Upper lobe of left lung (tissue), 6 donors: ENCODE measurements around the gene CPNE5. TPM values are rescaled to one million over a fixed set of nuclear protein-coding genes. Genes with fewer than 3 reads are reported as not detected.

Experiments used
- ATAC-seq, 2 donors: fragments of 200-7000 bp; cut with Tn5 transposase; one replicate each; pipeline ENCODE4 v1.9.1; 2022; ENCODE audit warnings: mild to moderate bottlenecking in 2 of 2, moderate library complexity in 2 of 2; ENCODE audit not compliant: low FRiP score in 2 of 2
- DNase-seq, 2 donors: peaks; one replicate each; pipeline ENCODE4 v3.0.0-alpha.2; 2019 to 2020
- H3K27ac ChIP-seq, 4 donors: fragments of 200-600 bp; sonication (generic); one replicate each; pipeline ENCODE4 v1.5.1; 2016 to 2019
- H3K27me3 ChIP-seq, 4 donors: fragments of 200-600 bp; sonication (generic); one replicate each; pipeline ENCODE4 v1.5.1; 2017 to 2019
- H3K36me3 ChIP-seq, 4 donors: fragments of 200-600 bp; sonication (generic); one replicate each; pipeline ENCODE4 v1.5.1; 2016 to 2019
- H3K4me1 ChIP-seq, 4 donors: fragments of 200-600 bp; sonication (generic); one replicate each; pipeline ENCODE4 v1.5.1; 2018 to 2019
- H3K4me3 ChIP-seq, 4 donors: fragments of 200-600 bp; sonication (generic); one replicate each; pipeline ENCODE4 v1.5.1; 2017 to 2019; ENCODE audit warnings: mild to moderate bottlenecking in 2 of 4, moderate library complexity in 1 of 4
- H3K9me3 ChIP-seq, 4 donors: fragments of 200-600 bp; sonication (generic); one replicate each; pipeline ENCODE4 v1.5.1; 2018 to 2019
- CTCF ChIP-seq, 6 experiments: fragments of 450-650 bp in 4 of 6; fragments of 200-600 bp in 2 of 6; sonication (generic) in 2 of 6; IDR thresholded peaks; one replicate each; pipeline ENCODE4 v1.5.1; 2016 to 2019; ENCODE audit warnings: antibody characterized with exemption in 6 of 6
- EP300 ChIP-seq, 4 donors: sonication (generic); formaldehyde crosslinking; IDR thresholded peaks; one replicate each; pipeline ENCODE4 v1.5.1; 2017; ENCODE audit warnings: antibody characterized with exemption in 4 of 4, control low read depth in 2 of 4
- POLR2A ChIP-seq, 4 donors: fragments of 450-650 bp; IDR thresholded peaks; one replicate each; pipeline ENCODE4 v1.5.1; 2016 to 2017; ENCODE audit warnings: antibody characterized with exemption in 4 of 4, mild to moderate bottlenecking in 2 of 4
- POLR2AphosphoS5 ChIP-seq, 2 donors: sonication (generic); formaldehyde crosslinking; IDR thresholded peaks; one replicate each; pipeline ENCODE4 v1.5.1; 2017; ENCODE audit warnings: antibody characterized with exemption in 2 of 2
- WGBS, 2 donors: methylation state at CpG; one replicate each; pipeline ENCODE4 v1.1.5; 2017 to 2018; 5-methylcytosine and 5-hydroxymethylcytosine counted together
- total RNA-seq, 6 donors: library from RNA; depleted of rRNA in 4 of 6; stranded (reverse); fragments of >200 nt in 4 of 6; gene quantifications; one replicate each; pipeline versions ENCODE4 v1.1.0 to v1.2.1, GENCODE V29; 2016 to 2021
- donor health status: DM: no; HTN: no; CAD: no; lungs with moderate emphysema.
- donor health status: DM: no; HTN: yes; CAD: no; lungs with severe emphysema.

The CPNE5 gene
- total RNA-seq, 6 donors from 2014 or later, result 0.89 to 5.4 (median 2.5) TPM

DNA sequence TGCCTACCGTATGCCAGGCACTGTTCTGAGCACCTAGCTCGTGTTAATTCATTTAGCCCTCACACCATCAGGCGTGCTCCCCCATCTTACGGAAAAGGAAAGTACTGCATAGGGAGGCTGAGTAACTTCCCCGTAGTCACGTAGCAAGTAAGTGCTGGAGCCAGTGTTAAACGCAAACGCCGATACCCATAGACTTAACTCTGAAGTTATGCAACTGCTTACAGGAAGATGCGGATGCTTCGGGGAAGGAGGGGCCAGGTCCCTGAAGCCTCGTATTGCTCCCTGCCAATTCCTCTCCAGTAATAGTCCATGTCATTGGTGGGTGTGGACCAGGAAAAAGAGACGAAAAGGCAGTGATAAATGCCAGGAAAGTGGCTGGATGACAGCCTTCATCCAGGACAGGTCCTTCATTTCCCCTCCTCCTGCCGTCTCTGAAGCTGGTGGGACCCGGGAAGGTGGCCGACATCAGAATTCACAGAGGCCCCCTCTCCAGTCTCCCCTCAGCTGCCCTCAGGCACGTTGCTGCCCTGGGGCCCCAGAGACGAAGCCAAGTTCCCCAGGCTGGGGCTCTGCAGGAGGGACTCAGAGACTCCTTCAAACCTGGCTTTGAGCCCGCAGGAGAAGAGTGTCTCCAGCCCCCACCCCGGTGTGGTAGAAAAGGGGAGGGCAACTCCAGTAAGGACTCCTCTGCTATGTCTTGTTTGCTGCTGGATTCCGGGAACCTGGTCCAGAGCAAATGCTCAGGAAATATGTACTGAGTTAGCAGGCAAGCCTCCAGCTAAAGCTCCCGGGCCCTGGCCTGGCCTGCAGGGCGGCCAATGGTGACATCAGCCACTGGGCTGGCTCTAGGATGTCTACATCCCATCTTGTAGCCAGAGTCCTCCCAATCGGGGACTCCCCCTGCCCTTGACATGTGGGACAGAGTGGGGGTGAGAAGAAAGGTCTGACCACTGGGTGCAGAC, 103.9 kb downstream of the CPNE5 start:
- H3K4me3 ChIP-seq, result peak overlapping the region in 2 of 4 donors; percentile 21 to 30
- 0 to 11% methylated on average over 18 to 24 of the region's 24 CpGs for WGBS, 2 donors

DNA sequence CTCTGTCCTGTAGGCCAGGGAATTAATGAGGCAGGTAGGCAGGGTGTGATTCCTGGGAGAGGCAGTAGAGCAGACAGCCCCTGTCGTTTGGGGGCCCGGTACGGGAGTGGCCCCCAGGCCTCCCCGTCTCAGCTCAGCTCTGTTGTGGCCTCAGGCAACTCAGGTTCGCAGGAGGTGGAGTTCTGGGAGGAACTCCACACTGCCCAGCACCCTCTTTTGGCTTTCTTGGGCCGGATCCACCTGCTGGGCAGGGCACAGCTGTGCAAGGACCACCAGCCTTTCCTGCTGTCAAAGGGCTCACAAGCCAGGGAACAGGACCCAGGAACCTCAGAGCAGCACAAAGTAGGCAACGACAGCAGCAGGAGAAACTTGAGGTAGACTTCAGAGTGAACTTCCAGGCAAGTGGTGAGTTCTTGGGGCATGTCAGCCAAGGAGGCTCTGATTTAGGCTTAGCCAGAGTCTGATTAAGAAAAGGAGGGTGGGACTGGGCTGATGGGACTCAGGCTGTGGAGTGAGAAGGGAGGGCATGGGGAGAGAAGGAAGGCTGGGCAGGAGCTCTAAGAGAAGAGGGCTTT, 104.7 kb downstream of the CPNE5 start:
- no peak for DNase-seq
- no peaks in the 10 kb centered on the region for H3K36me3 ChIP-seq
- peaks cover 16 to 24% (median 20%) of the 10 kb centered on the region in 4 donors for H3K4me1 ChIP-seq
- H3K4me3 ChIP-seq, result peak overlapping the region in 2 of 4 donors; percentile 21 to 30
- peak overlapping the region in 3 of 4 donors; percentile 52 to 91 (median 72) for H3K27ac ChIP-seq
- TF ChIP-seq POLR2A (IDR thresholded peaks at IDR 0.05), result no peak
- no peak for TF ChIP-seq POLR2AphosphoS5 (IDR thresholded peaks at IDR 0.05)
- TF ChIP-seq EP300 (IDR thresholded peaks at IDR 0.05), result no peak
- no peak for TF ChIP-seq CTCF (IDR thresholded peaks at IDR 0.05)
- peak in 1 of 2 donors; percentile 12 for ATAC-seq
- no peaks in the 10 kb centered on the region for H3K9me3 ChIP-seq
- H3K27me3 ChIP-seq, result no peaks in the 10 kb centered on the region
- 88 to 89% methylated on average over 1 to 7 of the region's 7 CpGs for WGBS, 2 donors

More for the DNA sequence above, 103.9 kb downstream of the CPNE5 start:
- peaks cover 16 to 24% (median 20%) of the 10 kb centered on the region in 4 donors for H3K4me1 ChIP-seq
- ATAC-seq (peak; percentile 80 to 93), DNase-seq (peak; percentile 84 to 86)
- peak overlapping the region; percentile 33 to 91 (median 62) for H3K27ac ChIP-seq
- peak in 3 of 6 experiments; percentile 27 to 60 (median 29) for TF ChIP-seq CTCF (IDR thresholded peaks at IDR 0.05)
- TF ChIP-seq POLR2AphosphoS5 (IDR thresholded peaks at IDR 0.05), result peak; percentile 34 to 97
- TF ChIP-seq POLR2A (IDR thresholded peaks at IDR 0.05), result no peak
- peak; percentile 69 to 94 (median 74) for TF ChIP-seq EP300 (IDR thresholded peaks at IDR 0.05)
- no peaks in the 10 kb centered on the region for H3K36me3 ChIP-seq
- no peaks in the 10 kb centered on the region for H3K27me3 ChIP-seq
- no peaks in the 10 kb centered on the region for H3K9me3 ChIP-seq

GRCh38 chr6:36733300-36733699, 105.9 kb downstream of the CPNE5 start:
- Histone ChIP-seq H3K27ac (no peak overlapping the region), H3K9me3 (no peaks in the 10 kb centered on the region), H3K36me3 (no peaks in the 10 kb centered on the region), H3K4me1 (peaks cover 20 to 27% (median 20%) of the 10 kb centered on the region in 4 donors), H3K27me3 (no peaks in the 10 kb centered on the region), H3K4me3 (no peak overlapping the region)
- WGBS, 2 donors, result 81 to 90% methylated on average over 5 of the region's 5 CpGs
- no peak for TF ChIP-seq EP300 (IDR thresholded peaks at IDR 0.05)
- TF ChIP-seq CTCF (IDR thresholded peaks at IDR 0.05), result no peak
- TF ChIP-seq POLR2A (IDR thresholded peaks at IDR 0.05), result no peak
- TF ChIP-seq POLR2AphosphoS5 (IDR thresholded peaks at IDR 0.05), result no peak
- no peak for ATAC-seq
- DNase-seq, result no peak

DNA sequence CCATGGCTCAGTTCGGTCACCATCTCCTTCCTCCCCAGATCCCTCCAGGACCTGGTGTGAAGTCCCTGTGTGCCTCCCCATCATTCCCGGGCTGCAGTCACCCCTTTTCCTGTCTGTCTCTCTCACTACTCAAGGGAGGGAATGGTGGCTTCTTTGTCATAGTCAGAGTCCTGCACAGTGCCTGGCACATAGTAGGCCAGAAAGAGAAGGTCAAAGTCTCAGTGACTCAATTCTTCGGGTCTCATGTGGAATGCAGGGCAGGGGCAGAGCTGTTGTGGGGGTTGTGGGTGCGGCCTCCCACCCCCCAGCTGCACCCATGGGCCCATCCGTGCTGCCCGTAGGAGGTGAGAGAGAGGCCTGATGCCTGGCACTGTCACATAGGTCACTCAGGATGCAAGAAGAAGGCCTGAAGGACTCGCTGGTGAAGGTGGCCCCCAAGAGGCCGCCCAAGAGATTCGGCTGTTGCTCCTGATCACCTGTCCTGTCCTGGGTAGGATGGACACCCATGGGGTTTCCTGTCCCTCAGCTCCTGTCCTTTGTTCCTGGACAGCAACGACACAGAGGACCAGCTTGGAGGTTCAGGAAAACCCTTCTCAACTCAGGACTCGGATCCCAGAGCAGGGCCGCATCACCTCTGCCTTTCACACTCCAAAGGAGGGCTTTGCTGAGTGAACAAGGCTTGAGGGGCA, 107.5 kb downstream of the CPNE5 start:
- no peak for DNase-seq
- Histone ChIP-seq H3K4me1 (peaks cover 20 to 27% (median 23%) of the 10 kb centered on the region in 4 donors), H3K9me3 (no peaks in the 10 kb centered on the region), H3K27ac (no peak overlapping the region), H3K36me3 (no peaks in the 10 kb centered on the region), H3K27me3 (no peaks in the 10 kb centered on the region), H3K4me3 (no peak overlapping the region)
- TF ChIP-seq CTCF (IDR thresholded peaks at IDR 0.05) (no peak), EP300 (IDR thresholded peaks at IDR 0.05) (no peak), POLR2A (IDR thresholded peaks at IDR 0.05) (no peak), POLR2AphosphoS5 (IDR thresholded peaks at IDR 0.05) (no peak)
- 89 to 90% methylated on average over 7 to 12 of the region's 12 CpGs for WGBS, 2 donors
- ATAC-seq, result no peak
